GM23248 (cell line): ENCODE measurements around the gene VSTM2B. TPM values are rescaled to one million over a fixed set of nuclear protein-coding genes. Genes with fewer than 3 reads are reported as not detected.

Experiments
- DNase-seq: peaks from one replicate; pipeline ENCODE4 v3.0.0-alpha.2; 2015
- H2AFZ ChIP-seq: fragments of 200-600 bp; sonication (generic); 2 replicates; pipeline ENCODE4 v1.6.1; 2016; ENCODE audit warnings: antibody characterized with exemption
- H3F3A ChIP-seq: fragments of 200-600 bp; sonication (generic); 2 replicates; pipeline ENCODE4 v1.6.1; 2016; ENCODE audit warnings: mild to moderate bottlenecking, antibody characterized with exemption, mixed run types; ENCODE audit not compliant: insufficient read depth
- H3K27ac ChIP-seq: fragments of 200-600 bp; sonication (generic); 2 replicates; pipeline ENCODE4 v1.5.1; 2016; ENCODE audit warnings: mild to moderate bottlenecking
- H3K27me3 ChIP-seq: fragments of 200-600 bp; sonication (generic); replicated peaks from 2 replicates; pipeline ENCODE4 v1.6.1; 2016; ENCODE audit warnings: mild to moderate bottlenecking; ENCODE audit not compliant: insufficient read depth
- H3K36me3 ChIP-seq: fragments of 200-600 bp; sonication (generic); 2 replicates; pipeline ENCODE4 v1.6.1; 2016; ENCODE audit warnings: low read depth, mild to moderate bottlenecking
- H3K4me1 ChIP-seq: fragments of 200-600 bp; sonication (generic); 2 replicates; pipeline ENCODE4 v1.6.1; 2016; ENCODE audit warnings: mild to moderate bottlenecking; ENCODE audit not compliant: insufficient read depth
- H3K4me2 ChIP-seq: fragments of 200-600 bp; sonication (generic); one replicate; pipeline ENCODE4 v1.6.1; 2016; ENCODE audit warnings: mild to moderate bottlenecking; ENCODE audit not compliant: unreplicated experiment
- H3K4me3 ChIP-seq: fragments of 200-600 bp; sonication (generic); 2 replicates; pipeline ENCODE4 v1.5.1; 2016; ENCODE audit warnings: mild to moderate bottlenecking
- H3K79me2 ChIP-seq: fragments of 200-600 bp; sonication (generic); 2 replicates; pipeline ENCODE4 v1.6.1; 2016; ENCODE audit warnings: mild to moderate bottlenecking; ENCODE audit not compliant: insufficient read depth
- H3K9ac ChIP-seq: fragments of 200-600 bp; sonication (generic); 2 replicates; pipeline ENCODE4 v1.6.1; 2016; ENCODE audit warnings: mild to moderate bottlenecking
- H3K9me2 ChIP-seq: fragments of 200-600 bp; sonication (generic); 2 replicates; pipeline ENCODE4 v1.6.1; 2016; ENCODE audit warnings: mixed run types, mild to moderate bottlenecking, moderate library complexity; ENCODE audit not compliant: insufficient read depth
- H3K9me3 ChIP-seq: fragments of 200-600 bp; sonication (generic); one replicate; pipeline ENCODE4 v1.6.1; 2017; ENCODE audit warnings: low read depth
- H4K20me1 ChIP-seq: fragments of 200-600 bp; sonication (generic); 2 replicates; pipeline ENCODE4 v1.6.0; 2016; ENCODE audit not compliant: insufficient read depth
- EZH2 ChIP-seq: fragments of 200-600 bp; sonication (generic); IDR thresholded peaks from 2 replicates; pipeline ENCODE4 v1.6.1; 2018; ENCODE audit warnings: antibody characterized with exemption, mild to moderate bottlenecking; ENCODE audit not compliant: insufficient read depth, poor library complexity, severe bottlenecking
- EZH2phosphoT487 ChIP-seq: fragments of 200-600 bp; sonication (generic); IDR thresholded peaks from 2 replicates; pipeline ENCODE4 v1.6.1; 2018; ENCODE audit warnings: antibody characterized with exemption, moderate library complexity, mild to moderate bottlenecking, low read depth; ENCODE audit not compliant: insufficient read depth
- whole genome bisulfite sequencing, 2 experiments: methylation state at CpG; one replicate each; pipeline ENCODE4 v1.1.6; 2015 to 2017; ENCODE audit warnings: low lambda C conversion rate in 2 of 2, low coverage in 1 of 2; ENCODE audit errors: missing lambda C conversion rate in 2 of 2; 5-methylcytosine and 5-hydroxymethylcytosine counted together
- in situ Hi-C: fragments of 300-500 bp; cut with MboI; formaldehyde crosslinking; loops from 2 replicates; pipeline ENCODE4 v1.15.0; 2020
- polyA plus RNA-seq: library from polyadenylated mRNA; unstranded; fragments of >200 nt; fragmentation: Nextera tagmentation; extraction: Ambion mirVana; gene quantifications from 2 replicates; pipeline ENCODE4 v1.2.1, GENCODE V29; 2016
- total RNA-seq: library from RNA; depleted of rRNA; stranded (reverse); fragments of >200 nt; shearing (Covaris generic); gene quantifications from 2 replicates; pipeline ENCODE4 v1.2.3, GENCODE V29; 2014

The VSTM2B gene
- total and polyA plus RNA-seq, 2 experiments from 2014 or later, result not detected

DNA sequence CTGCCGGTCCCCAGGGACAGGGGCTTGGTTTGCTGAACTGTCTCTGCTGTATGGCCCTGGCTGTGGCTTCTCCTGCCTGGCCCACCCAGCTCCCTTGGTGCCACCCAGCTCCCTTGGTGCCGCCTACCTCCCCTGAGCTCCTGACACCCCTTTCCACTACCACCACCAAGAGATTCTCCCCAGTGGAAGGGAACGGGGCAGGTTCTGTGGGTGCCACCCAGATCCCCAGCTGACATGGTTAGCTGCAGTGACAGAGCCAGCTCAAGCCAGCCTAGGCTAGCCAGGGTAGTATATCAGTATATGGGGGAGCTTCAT is 51.8 kb downstream of the VSTM2B start:
- H3K4me2 ChIP-seq, result no peak overlapping the region
- TF ChIP-seq EZH2phosphoT487 (no peak), EZH2 (no peak)
- H3K27me3 ChIP-seq, result peaks cover 31% of the 10 kb centered on the region
- no peaks in the 10 kb centered on the region for H3K4me1 ChIP-seq
- in situ Hi-C loops, result no loop called here
- no peaks in the 10 kb centered on the region for H3K79me2 ChIP-seq
- no peak overlapping the region for H2AFZ ChIP-seq
- H3K9me3 ChIP-seq, result no peaks in the 10 kb centered on the region
- H3K27ac ChIP-seq, result no peak overlapping the region
- H4K20me1 ChIP-seq, result no peaks in the 10 kb centered on the region
- WGBS, 2 experiments, result 36 to 40% methylated on average over 3 of the region's 3 CpGs
- no peak overlapping the region for H3K9ac ChIP-seq
- no peak for DNase-seq
- no peaks in the 10 kb centered on the region for H3K36me3 ChIP-seq
- H3K4me3 ChIP-seq, result no peak overlapping the region
- no peaks in the 10 kb centered on the region for H3F3A ChIP-seq
- H3K9me2 ChIP-seq, result no peaks in the 10 kb centered on the region

DNA sequence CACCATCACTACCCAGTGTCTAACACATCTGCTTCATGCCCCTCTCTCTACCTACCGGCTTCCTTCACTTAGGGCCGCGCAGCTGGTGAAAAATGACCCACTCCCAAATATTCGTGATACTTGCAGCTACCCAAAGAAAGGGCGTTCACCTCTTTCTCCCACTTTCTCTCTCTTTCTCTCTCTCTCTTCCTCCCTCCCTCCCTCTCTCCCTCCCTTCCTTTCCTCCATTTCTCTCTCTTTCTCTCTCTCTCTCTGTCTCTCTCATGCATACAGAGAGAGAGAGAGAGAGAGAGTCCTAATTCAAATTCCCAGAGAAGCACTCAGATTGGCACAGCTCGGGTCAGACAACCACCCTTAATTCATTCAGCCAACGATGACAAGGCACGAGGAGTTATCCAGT is 52.6 kb downstream of the VSTM2B start:
- Histone ChIP-seq H2AFZ (no peak overlapping the region), H4K20me1 (no peaks in the 10 kb centered on the region), H3K4me2 (no peak overlapping the region), H3K27me3 (peaks cover 29% of the 10 kb centered on the region), H3K27ac (no peak overlapping the region), H3K4me3 (no peak overlapping the region), H3K4me1 (0 out of 2 replicates have a peak, but pooled peaks cover under 1% of the 10 kb centered on the region), H3K36me3 (no peaks in the 10 kb centered on the region), H3K9me2 (no peaks in the 10 kb centered on the region), H3F3A (no peaks in the 10 kb centered on the region), H3K9me3 (no peaks in the 10 kb centered on the region), H3K9ac (no peak overlapping the region), H3K79me2 (no peaks in the 10 kb centered on the region)
- no peak for TF ChIP-seq EZH2
- TF ChIP-seq EZH2phosphoT487, result no peak
- no peak for DNase-seq
- in situ Hi-C loops, result no loop called here
- WGBS, 2 experiments, result 58 to 61% methylated on average over 7 to 8 of the region's 8 CpGs

DNA sequence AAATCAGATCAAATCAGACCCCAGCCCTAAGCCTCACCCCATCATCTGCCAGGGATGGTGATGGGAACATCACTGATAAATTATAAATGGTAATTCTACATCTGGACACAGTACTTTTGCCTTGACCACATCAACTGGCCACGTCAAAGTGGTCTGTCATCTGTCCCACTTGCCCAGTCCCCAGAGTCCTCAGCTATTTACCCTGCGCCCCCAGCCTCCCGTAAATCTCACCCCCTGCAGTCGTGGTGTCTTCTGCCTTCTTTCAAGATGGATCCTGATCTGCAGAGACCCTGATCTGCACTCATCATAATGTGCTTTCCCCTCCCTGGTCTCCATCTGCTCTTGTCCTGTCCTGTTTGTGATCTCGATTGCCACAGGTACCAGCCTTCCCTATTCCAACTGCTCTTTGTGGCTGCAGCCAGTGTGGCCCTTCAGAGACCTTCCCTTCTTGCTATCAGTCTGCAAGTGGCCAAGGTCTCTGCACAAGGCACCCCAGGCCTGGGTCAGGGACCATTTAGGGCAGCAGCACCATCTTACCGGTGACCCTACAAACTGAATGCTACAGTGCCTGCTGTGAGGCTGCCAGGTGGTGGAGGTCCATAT is 53.6 kb downstream of the VSTM2B start:
- Histone ChIP-seq H3K4me1 (0 out of 2 replicates have a peak, but pooled peaks cover 4% of the 10 kb centered on the region), H3K27ac (no peak overlapping the region), H3K9ac (no peak overlapping the region), H2AFZ (no peak overlapping the region), H3K79me2 (no peaks in the 10 kb centered on the region), H3K27me3 (peaks cover 18% of the 10 kb centered on the region), H3K9me3 (no peaks in the 10 kb centered on the region), H3F3A (no peaks in the 10 kb centered on the region), H3K9me2 (no peaks in the 10 kb centered on the region), H4K20me1 (no peaks in the 10 kb centered on the region), H3K4me3 (no peak overlapping the region), H3K36me3 (no peaks in the 10 kb centered on the region), H3K4me2 (no peak overlapping the region)
- TF ChIP-seq EZH2phosphoT487 (no peak), EZH2 (no peak)
- no peak for DNase-seq
- in situ Hi-C loops, result no loop called here
- WGBS, 2 experiments, result 42 to 48% methylated on average over 6 of the region's 6 CpGs

DNA sequence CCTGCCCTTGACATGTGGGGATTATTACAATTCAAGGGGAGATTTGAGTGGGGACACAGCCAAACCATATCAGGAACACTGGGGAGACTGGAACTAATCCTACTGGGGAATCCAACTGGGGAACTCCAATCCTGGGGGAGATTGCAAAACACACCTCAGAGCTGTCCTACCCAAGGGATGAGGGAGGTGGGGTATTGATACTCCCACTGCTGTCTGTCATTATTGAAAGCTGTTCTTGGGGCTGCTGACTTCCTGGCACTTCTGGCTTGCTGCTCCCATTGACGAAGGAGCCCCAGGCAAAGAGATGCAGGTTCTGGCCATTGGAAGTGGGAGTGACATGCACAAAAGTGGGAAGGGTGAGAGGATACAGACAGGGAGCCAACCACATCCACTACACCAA is 55.6 kb downstream of the VSTM2B start:
- Histone ChIP-seq H3K79me2 (no peaks in the 10 kb centered on the region), H2AFZ (no peak overlapping the region), H4K20me1 (no peaks in the 10 kb centered on the region), H3K9me3 (no peaks in the 10 kb centered on the region), H3K4me2 (no peak overlapping the region), H3F3A (no peaks in the 10 kb centered on the region), H3K4me3 (no peak overlapping the region), H3K9ac (no peak overlapping the region), H3K4me1 (0 out of 2 replicates have a peak, but pooled peaks cover 4% of the 10 kb centered on the region), H3K27me3 (peaks cover 2% of the 10 kb centered on the region; the same call in 1 of the 2 replicates), H3K27ac (no peak overlapping the region), H3K9me2 (no peaks in the 10 kb centered on the region), H3K36me3 (no peaks in the 10 kb centered on the region)
- WGBS, 2 experiments, result 0 to 19% methylated on average over 1 of the region's 1 CpG
- in situ Hi-C loops, result no loop called here
- TF ChIP-seq EZH2, result no peak
- no peak for TF ChIP-seq EZH2phosphoT487
- DNase-seq, result no peak
